ENCODE measurements around the gene SYNPR.

The SYNPR gene

GRCh38 chr3:63652066-63652725 lies 374.1 kb downstream of the SYNPR start, which contains the start of gene SNTN:
Gene SNTN (plus strand): TSS chr3:63652675. CDS start chr3:63652688, 13 bp downstream.
- no peak within 1 kb of the TSS for H3K4me3 ChIP-seq (ENCODE audit: low read depth, low read length)
- DNase-seq (ENCODE audit: low read depth) = no peak
- TF ChIP-seq CTCF (conservative IDR thresholded peaks at IDR 0.05; ENCODE audit: low read depth, low read length) = no peak

GRCh38 chr3:63654211-63654610 lies 376.1 kb downstream of the SYNPR start:
- no peak for TF ChIP-seq CTCF (conservative IDR thresholded peaks at IDR 0.05; ENCODE audit: low read depth, low read length)
- DNase-seq (ENCODE audit: low read depth) = no peak
- no peak overlapping the region for H3K4me3 ChIP-seq (ENCODE audit: low read depth, low read length)

- DNase-seq (ENCODE audit: low read depth) = no peak
- no peak for TF ChIP-seq CTCF (conservative IDR thresholded peaks at IDR 0.05; ENCODE audit: low read depth, low read length)
These were observed 376.8 kb downstream of the SYNPR start for GRCh38 chr3:63654931-63655330.

GRCh38 chr3:63655519-63655918 lies 377.4 kb downstream of the SYNPR start:
- no peak for TF ChIP-seq CTCF (conservative IDR thresholded peaks at IDR 0.05; ENCODE audit: low read depth, low read length)
- DNase-seq (ENCODE audit: low read depth) = peak; percentile 56

More at GRCh38 chr3:63654931-63655330, 376.8 kb downstream of the SYNPR start:
- no peak overlapping the region for H3K4me3 ChIP-seq (ENCODE audit: low read depth, low read length)

GRCh38 chr3:63656786-63657185 lies 378.7 kb downstream of the SYNPR start:
- DNase-seq (ENCODE audit: low read depth) = peak; percentile 44
- TF ChIP-seq CTCF (conservative IDR thresholded peaks at IDR 0.05; ENCODE audit: low read depth, low read length) = no peak
- no peak overlapping the region for H3K4me3 ChIP-seq (ENCODE audit: low read depth, low read length)

More at GRCh38 chr3:63655519-63655918, 377.4 kb downstream of the SYNPR start:
- no peak overlapping the region for H3K4me3 ChIP-seq (ENCODE audit: low read depth, low read length)

GRCh38 chr3:63661242-63661641 lies 383.1 kb downstream of the SYNPR start:
- peak; percentile 41 for TF ChIP-seq CTCF (conservative IDR thresholded peaks at IDR 0.05; ENCODE audit: low read depth, low read length)
- no peak overlapping the region for H3K4me3 ChIP-seq (ENCODE audit: low read depth, low read length)
- peak; percentile 35 for DNase-seq (ENCODE audit: low read depth)

GRCh38 chr3:63662011-63662410 lies 383.9 kb downstream of the SYNPR start:
- H3K4me3 ChIP-seq (ENCODE audit: low read depth, low read length) = no peak overlapping the region
- DNase-seq (ENCODE audit: low read depth) = no peak
- TF ChIP-seq CTCF (conservative IDR thresholded peaks at IDR 0.05; ENCODE audit: low read depth, low read length) = no peak

Data from choroid plexus epithelial cell (primary cell).